ENCODE results near the gene SMOC2. TPM values are rescaled to one million over a fixed set of nuclear protein-coding genes. Genes with fewer than 3 reads are reported as not detected.

Gene SMOC2
- total and polyA plus RNA-seq, 2 experiments from 2014 or later, result 51.0 to 88.7 TPM

- no peak for DNase-seq (ENCODE audit: low spot score)
- Histone ChIP-seq H3K4me3 (no peak overlapping the region), H3K36me3 (replicated peaks; ENCODE audit: insufficient read depth, low read depth) (no peaks in the 10 kb centered on the region), H3K79me2 (no peaks in the 10 kb centered on the region), H4K20me1 (ENCODE audit: insufficient read depth, poor library complexity, severe bottlenecking) (no peaks in the 10 kb centered on the region), H3K27me3 (peaks cover 5% of the 10 kb centered on the region), H2AFZ (no peak overlapping the region), H3K27ac (no peak overlapping the region), H3K9me2 (replicated peaks; ENCODE audit: insufficient read depth) (no peaks in the 10 kb centered on the region), H3K9me3 (ENCODE audit: low read depth) (no peaks in the 10 kb centered on the region), H3K4me1 (ENCODE audit: insufficient read depth) (no peaks in the 10 kb centered on the region), H3K4me2 (no peak overlapping the region)
- 89% methylated on average over 9 of the region's 9 CpGs for WGBS (ENCODE audit: low lambda C conversion rate, missing lambda C conversion rate)
- no peak for TF ChIP-seq CTCF (IDR thresholded peaks at IDR 0.05; ENCODE audit: poor library complexity)
- TF ChIP-seq EZH2 (IDR thresholded peaks at IDR 0.05; ENCODE audit: borderline replicate concordance), result no peak
- TF ChIP-seq EZH2phosphoT487 (IDR thresholded peaks at IDR 0.05; ENCODE audit: low read depth, severe bottlenecking, unreplicated experiment), result no peak
Observed at GRCh38 chr6:168577496-168577895, 136.5 kb downstream of the SMOC2 start.

GRCh38 chr6:168578036-168578435 lies 137.1 kb downstream of the SMOC2 start:
- no peak overlapping the region for H3K4me2 ChIP-seq
- no peaks in the 10 kb centered on the region for H3K79me2 ChIP-seq
- H3K9me3 ChIP-seq (ENCODE audit: low read depth), result no peaks in the 10 kb centered on the region
- H3K27me3 ChIP-seq, result peaks cover 5% of the 10 kb centered on the region
- H4K20me1 ChIP-seq (ENCODE audit: insufficient read depth, poor library complexity, severe bottlenecking), result no peaks in the 10 kb centered on the region
- H3K4me3 ChIP-seq, result no peak overlapping the region
- no peak overlapping the region for H2AFZ ChIP-seq
- H3K9me2 ChIP-seq (replicated peaks; ENCODE audit: insufficient read depth), result no peaks in the 10 kb centered on the region
- no peak for DNase-seq (ENCODE audit: low spot score)
- WGBS (ENCODE audit: low lambda C conversion rate, missing lambda C conversion rate), result 85% methylated on average over 8 of the region's 8 CpGs
- TF ChIP-seq EZH2 (IDR thresholded peaks at IDR 0.05; ENCODE audit: borderline replicate concordance) (no peak), EZH2phosphoT487 (IDR thresholded peaks at IDR 0.05; ENCODE audit: low read depth, severe bottlenecking, unreplicated experiment) (no peak), CTCF (IDR thresholded peaks at IDR 0.05; ENCODE audit: poor library complexity) (no peak)
- H3K36me3 ChIP-seq (replicated peaks; ENCODE audit: insufficient read depth, low read depth), result no peaks in the 10 kb centered on the region
- H3K27ac ChIP-seq, result no peak overlapping the region
- no peaks in the 10 kb centered on the region for H3K4me1 ChIP-seq (ENCODE audit: insufficient read depth)

- Histone ChIP-seq H3K4me1 (ENCODE audit: insufficient read depth) (peaks cover 2% of the 10 kb centered on the region), H3K27ac (no peak overlapping the region), H3K27me3 (peaks cover 5% of the 10 kb centered on the region), H2AFZ (no peak overlapping the region), H3K79me2 (no peaks in the 10 kb centered on the region), H3K9me3 (ENCODE audit: low read depth) (no peaks in the 10 kb centered on the region), H3K36me3 (replicated peaks; ENCODE audit: insufficient read depth, low read depth) (no peaks in the 10 kb centered on the region), H4K20me1 (ENCODE audit: insufficient read depth, poor library complexity, severe bottlenecking) (no peaks in the 10 kb centered on the region), H3K4me2 (no peak overlapping the region), H3K9me2 (replicated peaks; ENCODE audit: insufficient read depth) (no peaks in the 10 kb centered on the region), H3K4me3 (no peak overlapping the region)
- TF ChIP-seq CTCF (IDR thresholded peaks at IDR 0.05; ENCODE audit: poor library complexity), result no peak
- no peak for TF ChIP-seq EZH2 (IDR thresholded peaks at IDR 0.05; ENCODE audit: borderline replicate concordance)
- no peak for TF ChIP-seq EZH2phosphoT487 (IDR thresholded peaks at IDR 0.05; ENCODE audit: low read depth, severe bottlenecking, unreplicated experiment)
- DNase-seq (ENCODE audit: low spot score), result no peak
- 94% methylated on average over 12 of the region's 12 CpGs for WGBS (ENCODE audit: low lambda C conversion rate, missing lambda C conversion rate)
Observed at GRCh38 chr6:168581236-168581635, 140.3 kb downstream of the SMOC2 start.

DNA sequence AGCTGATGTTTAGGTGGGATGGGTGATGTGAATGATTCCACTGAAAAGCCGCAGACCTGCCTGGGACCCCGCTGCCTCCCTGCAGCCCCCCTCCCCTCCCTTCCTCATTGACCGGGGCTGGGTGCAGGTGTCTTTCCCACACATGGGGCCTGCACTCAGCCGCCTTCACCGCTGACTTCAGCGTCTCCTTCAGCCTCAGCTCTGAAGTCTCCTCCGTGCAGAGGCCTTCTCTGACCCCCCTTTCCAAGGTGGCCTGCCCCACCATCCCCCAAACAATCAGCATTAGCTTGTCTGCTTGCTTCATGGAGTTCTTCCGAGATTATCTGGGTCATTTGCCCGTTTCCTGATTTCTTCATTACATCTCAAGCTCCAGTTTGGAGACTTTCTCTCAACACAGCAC lies 140.7 kb downstream of the SMOC2 start:
- no peaks in the 10 kb centered on the region for H3K9me2 ChIP-seq (replicated peaks; ENCODE audit: insufficient read depth)
- H3K4me2 ChIP-seq, result no peak overlapping the region
- 89% methylated on average over 8 of the region's 9 CpGs for WGBS (ENCODE audit: low lambda C conversion rate, missing lambda C conversion rate)
- H3K4me3 ChIP-seq, result no peak overlapping the region
- H2AFZ ChIP-seq, result no peak overlapping the region
- no peaks in the 10 kb centered on the region for H3K9me3 ChIP-seq (ENCODE audit: low read depth)
- no peak overlapping the region for H3K27ac ChIP-seq
- no peaks in the 10 kb centered on the region for H4K20me1 ChIP-seq (ENCODE audit: insufficient read depth, poor library complexity, severe bottlenecking)
- no peak for DNase-seq (ENCODE audit: low spot score)
- peaks cover 2% of the 10 kb centered on the region for H3K4me1 ChIP-seq (ENCODE audit: insufficient read depth)
- H3K27me3 ChIP-seq, result peaks cover 5% of the 10 kb centered on the region
- H3K79me2 ChIP-seq, result no peaks in the 10 kb centered on the region
- TF ChIP-seq EZH2phosphoT487 (IDR thresholded peaks at IDR 0.05; ENCODE audit: low read depth, severe bottlenecking, unreplicated experiment) (no peak), CTCF (IDR thresholded peaks at IDR 0.05; ENCODE audit: poor library complexity) (no peak), EZH2 (IDR thresholded peaks at IDR 0.05; ENCODE audit: borderline replicate concordance) (no peak)
- H3K36me3 ChIP-seq (replicated peaks; ENCODE audit: insufficient read depth, low read depth), result no peaks in the 10 kb centered on the region
